ENCODE results near the gene SLC13A4.

Gene SLC13A4

GRCh38 chr7:135761751-135762488 lies 33.9 kb upstream of the SLC13A4 start:
- no peaks in the 10 kb centered on the region for H3K9me3 Mint-ChIP-seq
- H3K27ac Mint-ChIP-seq: no peak overlapping the region
- no peaks in the 10 kb centered on the region for H3K4me1 Mint-ChIP-seq (ENCODE audit: low read depth)
- peaks cover 9% of the 10 kb centered on the region for H3K27me3 Mint-ChIP-seq (ENCODE audit: low read depth)
- no peak for DNase-seq (ENCODE audit: low spot score)
- no peaks in the 10 kb centered on the region for H3K36me3 Mint-ChIP-seq (ENCODE audit: low read depth)
- H3K4me3 Mint-ChIP-seq: no peak overlapping the region

- Mint-ChIP-seq H3K27me3 (ENCODE audit: low read depth) (peaks cover 5% of the 10 kb centered on the region), H3K27ac (no peak overlapping the region), H3K36me3 (ENCODE audit: low read depth) (no peaks in the 10 kb centered on the region), H3K4me1 (ENCODE audit: low read depth) (no peaks in the 10 kb centered on the region), H3K4me3 (no peak overlapping the region), H3K9me3 (no peaks in the 10 kb centered on the region)
- no peak for DNase-seq (ENCODE audit: low spot score)
These were observed 31.5 kb upstream of the SLC13A4 start for GRCh38 chr7:135759532-135759931.

- no peak overlapping the region for H3K4me3 Mint-ChIP-seq
- no peak for DNase-seq (ENCODE audit: low spot score)
- peaks cover 5% of the 10 kb centered on the region for H3K27me3 Mint-ChIP-seq (ENCODE audit: low read depth)
- H3K36me3 Mint-ChIP-seq (ENCODE audit: low read depth): no peaks in the 10 kb centered on the region
- H3K4me1 Mint-ChIP-seq (ENCODE audit: low read depth): no peaks in the 10 kb centered on the region
- no peaks in the 10 kb centered on the region for H3K9me3 Mint-ChIP-seq
- no peak overlapping the region for H3K27ac Mint-ChIP-seq
These were observed 30.5 kb upstream of the SLC13A4 start for GRCh38 chr7:135758531-135758932.

GRCh38 chr7:135757719-135758411 lies 29.9 kb upstream of the SLC13A4 start:
- H3K27ac Mint-ChIP-seq: no peak overlapping the region
- no peak overlapping the region for H3K4me3 Mint-ChIP-seq
- no peaks in the 10 kb centered on the region for H3K4me1 Mint-ChIP-seq (ENCODE audit: low read depth)
- no peaks in the 10 kb centered on the region for H3K9me3 Mint-ChIP-seq
- no peak for DNase-seq (ENCODE audit: low spot score)
- peaks cover 5% of the 10 kb centered on the region for H3K27me3 Mint-ChIP-seq (ENCODE audit: low read depth)
- no peaks in the 10 kb centered on the region for H3K36me3 Mint-ChIP-seq (ENCODE audit: low read depth)

- Mint-ChIP-seq H3K27ac (no peak overlapping the region), H3K4me3 (no peak overlapping the region), H3K4me1 (ENCODE audit: low read depth) (no peaks in the 10 kb centered on the region)
These were observed 28.2 kb upstream of the SLC13A4 start for GRCh38 chr7:135756191-135756590.

GRCh38 chr7:135755351-135755753 lies 27.4 kb upstream of the SLC13A4 start:
- no peak for DNase-seq (ENCODE audit: low spot score)
- Mint-ChIP-seq H3K4me3 (no peak overlapping the region), H3K27me3 (ENCODE audit: low read depth) (peaks cover 5% of the 10 kb centered on the region), H3K9me3 (no peaks in the 10 kb centered on the region), H3K27ac (no peak overlapping the region), H3K36me3 (ENCODE audit: low read depth) (no peaks in the 10 kb centered on the region), H3K4me1 (ENCODE audit: low read depth) (no peaks in the 10 kb centered on the region)

More at GRCh38 chr7:135756191-135756590, 28.2 kb upstream of the SLC13A4 start:
- H3K9me3 Mint-ChIP-seq: no peaks in the 10 kb centered on the region
- H3K36me3 Mint-ChIP-seq (ENCODE audit: low read depth): no peaks in the 10 kb centered on the region
- H3K27me3 Mint-ChIP-seq (ENCODE audit: low read depth): peaks cover 5% of the 10 kb centered on the region
- no peak for DNase-seq (ENCODE audit: low spot score)

GRCh38 chr7:135753616-135754413 lies 25.8 kb upstream of the SLC13A4 start:
- DNase-seq (ENCODE audit: low spot score): no peak
- Mint-ChIP-seq H3K4me3 (no peak overlapping the region), H3K27me3 (ENCODE audit: low read depth) (no peaks in the 10 kb centered on the region), H3K27ac (no peak overlapping the region), H3K36me3 (ENCODE audit: low read depth) (no peaks in the 10 kb centered on the region), H3K9me3 (no peaks in the 10 kb centered on the region), H3K4me1 (ENCODE audit: low read depth) (no peaks in the 10 kb centered on the region)

GRCh38 chr7:135748770-135749169 lies 20.8 kb upstream of the SLC13A4 start, which contains the start of gene FAM180A:
FAM180A (minus strand) TSS chr7:135748813; CDS start chr7:135748580, 233 bp downstream.
- Mint-ChIP-seq H3K9me3 (no peaks in the 10 kb centered on the region), H3K27ac (no peak within 1 kb of the TSS), H3K27me3 (ENCODE audit: low read depth) (no peaks in the 10 kb centered on the region), H3K4me3 (no peak within 1 kb of the TSS), H3K4me1 (ENCODE audit: low read depth) (no peaks in the 10 kb centered on the region), H3K36me3 (ENCODE audit: low read depth) (no peaks in the 10 kb centered on the region)
- no peak for DNase-seq (ENCODE audit: low spot score)

- Mint-ChIP-seq H3K4me1 (ENCODE audit: low read depth) (no peaks in the 10 kb centered on the region), H3K9me3 (no peaks in the 10 kb centered on the region), H3K4me3 (no peak overlapping the region), H3K36me3 (ENCODE audit: low read depth) (no peaks in the 10 kb centered on the region), H3K27me3 (ENCODE audit: low read depth) (no peaks in the 10 kb centered on the region), H3K27ac (no peak overlapping the region)
- DNase-seq (ENCODE audit: low spot score): no peak
These were observed 19.4 kb upstream of the SLC13A4 start for GRCh38 chr7:135747366-135747765.

- H3K27me3 Mint-ChIP-seq (ENCODE audit: low read depth): no peaks in the 10 kb centered on the region
- H3K9me3 Mint-ChIP-seq: no peaks in the 10 kb centered on the region
- no peak overlapping the region for H3K27ac Mint-ChIP-seq
These were observed 17.8 kb upstream of the SLC13A4 start for GRCh38 chr7:135745703-135746312.

GRCh38 chr7:135744938-135745702 lies 17.1 kb upstream of the SLC13A4 start:
- H3K27ac Mint-ChIP-seq: no peak overlapping the region
- DNase-seq (ENCODE audit: low spot score): no peak
- H3K27me3 Mint-ChIP-seq (ENCODE audit: low read depth): no peaks in the 10 kb centered on the region
- H3K4me3 Mint-ChIP-seq: no peak overlapping the region
- H3K36me3 Mint-ChIP-seq (ENCODE audit: low read depth): no peaks in the 10 kb centered on the region
- H3K4me1 Mint-ChIP-seq (ENCODE audit: low read depth): no peaks in the 10 kb centered on the region
- H3K9me3 Mint-ChIP-seq: no peaks in the 10 kb centered on the region

More at GRCh38 chr7:135745703-135746312, 17.8 kb upstream of the SLC13A4 start:
- H3K4me3 Mint-ChIP-seq: no peak overlapping the region
- no peak for DNase-seq (ENCODE audit: low spot score)
- H3K36me3 Mint-ChIP-seq (ENCODE audit: low read depth): no peaks in the 10 kb centered on the region
- H3K4me1 Mint-ChIP-seq (ENCODE audit: low read depth): no peaks in the 10 kb centered on the region

GRCh38 chr7:135743907-135744731 lies 16.1 kb upstream of the SLC13A4 start:
- H3K4me1 Mint-ChIP-seq (ENCODE audit: low read depth): no peaks in the 10 kb centered on the region
- no peak overlapping the region for H3K27ac Mint-ChIP-seq
- H3K27me3 Mint-ChIP-seq (ENCODE audit: low read depth): no peaks in the 10 kb centered on the region
- no peak overlapping the region for H3K4me3 Mint-ChIP-seq
- no peaks in the 10 kb centered on the region for H3K9me3 Mint-ChIP-seq
- DNase-seq (ENCODE audit: low spot score): no peak
- no peaks in the 10 kb centered on the region for H3K36me3 Mint-ChIP-seq (ENCODE audit: low read depth)
